ENCODE results near the gene PYCARD.
"Not testable (repeated sequence)": the region's sequence is repeated elsewhere in the genome, so short reads cannot be mapped to it uniquely, and the experiment has no call there.

PYCARD gene

DNA sequence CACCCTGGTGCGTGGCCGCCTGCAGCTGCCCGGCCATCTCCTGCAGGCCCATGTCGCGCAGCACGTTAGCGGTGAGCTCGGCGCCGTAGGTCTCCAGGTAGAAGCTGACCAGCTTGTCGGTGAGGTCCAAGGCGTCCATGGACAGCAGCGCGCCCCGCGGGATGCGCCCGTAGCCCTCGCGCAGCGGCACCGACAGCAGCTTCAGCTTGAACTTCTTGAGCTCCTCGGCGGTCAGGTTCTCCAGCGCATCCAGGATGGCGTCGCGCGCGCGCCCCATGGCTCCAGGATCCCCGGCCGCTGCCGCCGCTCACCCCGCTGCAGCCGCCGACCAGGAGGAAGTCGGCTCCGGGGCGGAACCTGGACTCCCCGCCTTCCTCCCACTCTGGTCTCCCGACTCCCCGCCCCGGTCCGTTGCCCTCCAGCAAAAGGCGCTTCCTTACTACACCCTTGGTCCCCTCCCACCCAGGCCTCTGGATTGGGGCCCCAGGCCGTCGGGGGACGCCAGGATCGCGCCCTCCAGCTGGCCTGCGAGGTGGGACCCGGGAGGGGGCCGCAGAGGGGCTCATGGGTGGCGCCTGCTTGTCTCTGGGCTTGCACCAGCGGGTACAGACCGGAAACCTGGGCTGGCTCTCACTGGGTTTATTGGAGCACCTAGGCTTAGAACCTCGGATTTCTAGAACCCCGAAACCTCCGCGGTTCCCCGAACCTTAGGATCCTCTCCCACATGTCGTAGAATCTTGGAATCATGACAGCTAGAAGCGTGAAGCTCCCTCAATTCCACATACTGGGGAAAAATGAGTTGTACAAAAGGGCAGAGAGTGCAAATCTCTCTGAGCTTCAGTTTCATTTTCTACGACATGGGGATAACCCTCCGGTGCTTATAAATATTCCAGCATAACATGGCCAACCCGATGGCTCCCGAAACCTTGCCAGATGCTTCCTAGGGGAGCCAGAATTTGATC is at the start of gene PYCARD:
Gene PYCARD, minus strand, starts transcription at position 347 of the 962 bp plus-strand sequence. Its CDS starts 70 bp downstream, at position 277.
- peak; percentile 51 for DNase-seq

DNA sequence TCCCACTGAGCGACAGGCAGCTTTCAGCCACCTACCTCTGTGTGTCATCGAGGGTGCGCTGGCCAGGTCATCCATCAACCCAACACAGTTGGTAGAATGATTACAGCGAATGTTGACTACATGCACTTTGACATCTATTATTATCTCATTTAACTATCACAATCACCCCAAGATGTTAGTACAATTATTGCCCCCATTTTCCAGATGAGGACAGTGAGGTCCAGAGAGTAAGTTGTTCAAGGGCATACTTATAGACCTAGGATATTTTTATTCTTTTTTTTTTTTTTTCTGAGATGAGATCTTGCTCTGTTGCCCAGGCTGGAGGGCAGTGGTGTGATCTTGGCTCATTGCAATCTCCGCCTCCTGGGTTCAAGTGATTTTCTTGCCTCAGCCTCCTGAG is 48.9 kb upstream of the PYCARD start:
- DNase-seq: no peak

DNA sequence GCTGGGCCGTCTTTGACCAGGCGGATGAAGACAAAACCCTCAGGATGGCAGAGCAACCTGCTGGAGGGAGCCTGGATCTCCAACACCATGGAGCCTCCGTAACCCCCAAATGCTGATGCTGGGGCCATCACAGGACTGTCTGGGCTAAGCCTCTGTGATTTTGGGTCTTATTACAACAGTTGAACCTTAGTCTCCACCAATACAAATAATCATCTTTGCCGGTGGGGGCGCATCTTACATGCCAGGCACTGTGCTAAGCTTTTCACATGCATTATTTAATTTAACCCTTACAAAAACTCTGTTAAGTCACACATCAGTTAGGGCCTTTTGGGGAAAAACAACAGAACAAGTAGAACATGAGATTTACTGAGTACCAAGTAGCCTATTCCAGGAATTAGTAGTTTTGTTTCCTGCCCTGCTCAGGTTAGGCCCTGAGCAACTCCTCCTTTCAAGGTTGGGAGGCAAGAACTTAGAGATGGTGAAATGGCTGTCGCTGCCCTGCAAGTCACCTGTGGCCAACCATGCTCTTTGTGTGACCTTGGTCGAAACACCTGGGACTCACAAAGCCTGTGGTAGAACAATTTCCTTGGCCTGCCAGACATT is 48.3 kb upstream of the PYCARD start:
- no peak for DNase-seq

DNA sequence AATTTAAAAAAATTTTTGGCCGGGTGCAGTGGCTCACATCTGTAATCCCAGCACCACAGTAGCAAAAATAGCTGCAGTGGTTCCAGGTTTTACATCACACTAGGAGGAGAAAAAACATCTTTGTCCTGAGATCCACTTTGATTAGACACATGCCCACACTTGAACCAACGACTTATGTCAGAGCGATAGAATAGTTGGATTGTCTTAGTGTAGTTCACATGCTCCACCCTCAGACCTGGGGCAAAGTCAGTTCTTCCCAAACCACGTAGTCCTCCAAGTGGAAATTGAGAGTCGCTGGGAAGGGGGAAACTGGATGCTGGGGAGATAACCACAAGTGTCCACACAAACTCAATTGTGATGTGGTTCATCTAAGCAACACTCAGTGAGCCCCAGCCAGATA is 45.8 kb upstream of the PYCARD start:
- DNase-seq: no peak

DNA sequence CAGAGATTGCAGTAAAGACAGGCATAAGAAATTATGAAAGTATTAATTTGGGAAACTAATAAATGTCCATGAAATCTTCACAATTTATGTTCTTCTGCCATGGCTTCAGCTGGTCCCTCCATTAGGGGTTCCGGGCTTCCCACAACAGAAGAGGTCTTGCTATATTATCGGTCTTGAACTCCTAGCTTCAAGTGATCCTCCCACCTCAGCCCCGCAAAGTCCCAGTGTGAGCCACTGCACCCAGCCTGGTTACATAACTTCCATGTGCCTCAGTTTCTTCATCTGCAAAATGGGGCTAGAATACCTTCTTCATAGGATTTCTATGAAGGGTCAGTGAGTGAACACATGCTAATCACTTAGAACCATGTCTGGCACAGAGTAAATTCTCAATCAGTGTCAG is 43.7 kb upstream of the PYCARD start:
- no peak for DNase-seq

DNA sequence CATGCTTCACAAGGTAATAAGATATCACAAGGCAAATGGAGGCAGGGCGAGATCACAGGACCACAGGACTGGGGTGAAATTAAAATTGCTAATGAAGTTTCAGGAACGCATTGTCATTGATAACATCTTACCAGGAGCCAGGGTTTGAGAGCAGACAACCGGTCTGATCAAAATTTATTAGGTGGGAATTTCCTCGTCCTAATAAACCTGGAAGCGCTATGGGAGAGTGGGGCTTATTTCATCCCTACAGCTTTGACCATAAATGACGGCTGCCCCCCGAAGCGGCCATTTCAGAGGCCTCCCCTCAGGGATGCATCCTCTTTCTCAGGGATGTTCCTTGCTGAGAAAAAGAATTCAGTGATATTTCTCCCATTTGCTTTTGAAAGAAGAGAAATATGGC is 43.0 kb upstream of the PYCARD start:
- DNase-seq: not testable (repeated sequence)

DNA sequence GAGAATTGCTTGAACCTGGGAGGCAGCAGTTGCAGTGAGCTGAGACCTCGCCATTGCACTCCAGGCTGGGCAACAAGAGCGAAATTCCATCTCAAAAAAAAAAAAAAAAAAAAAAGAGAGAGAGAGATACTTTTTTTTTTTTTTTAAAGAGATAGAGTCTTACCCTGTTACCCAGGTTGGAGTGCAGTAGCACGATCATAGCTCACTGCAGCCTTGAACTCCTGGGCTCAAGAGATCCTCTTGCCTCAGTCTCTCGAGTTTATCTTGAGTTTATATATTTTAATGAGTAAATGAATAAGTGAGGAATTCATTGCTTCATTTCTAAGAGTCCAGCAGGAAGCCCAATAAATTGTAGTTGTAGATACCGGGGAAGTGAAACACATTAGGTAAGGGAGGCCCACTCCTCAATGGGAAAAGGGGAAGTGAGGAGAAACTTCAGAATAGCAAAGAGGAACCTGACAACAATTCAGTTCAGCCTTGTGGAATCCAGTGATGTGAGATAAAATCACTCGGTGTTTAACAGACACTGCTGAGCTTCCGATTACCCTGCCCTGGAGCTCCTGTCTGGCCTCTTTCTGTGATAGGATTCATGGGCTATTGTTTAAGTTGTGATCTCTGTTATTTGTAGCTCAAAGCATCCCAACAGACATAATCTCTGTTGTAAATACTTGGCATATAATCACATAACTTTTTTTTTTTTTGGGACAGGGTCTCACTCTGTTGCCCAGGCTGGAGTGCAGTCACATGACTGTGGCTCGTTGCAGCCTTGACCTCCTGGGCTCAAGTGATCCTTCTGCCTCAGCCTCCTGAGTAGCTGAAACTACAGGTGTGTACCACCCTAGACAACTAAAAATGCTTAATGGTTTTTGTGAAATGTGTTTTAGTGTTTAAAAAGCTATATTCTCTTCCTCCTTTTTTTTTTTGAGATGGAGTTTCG is 41.4 kb upstream of the PYCARD start:
- DNase-seq: no peak

DNA sequence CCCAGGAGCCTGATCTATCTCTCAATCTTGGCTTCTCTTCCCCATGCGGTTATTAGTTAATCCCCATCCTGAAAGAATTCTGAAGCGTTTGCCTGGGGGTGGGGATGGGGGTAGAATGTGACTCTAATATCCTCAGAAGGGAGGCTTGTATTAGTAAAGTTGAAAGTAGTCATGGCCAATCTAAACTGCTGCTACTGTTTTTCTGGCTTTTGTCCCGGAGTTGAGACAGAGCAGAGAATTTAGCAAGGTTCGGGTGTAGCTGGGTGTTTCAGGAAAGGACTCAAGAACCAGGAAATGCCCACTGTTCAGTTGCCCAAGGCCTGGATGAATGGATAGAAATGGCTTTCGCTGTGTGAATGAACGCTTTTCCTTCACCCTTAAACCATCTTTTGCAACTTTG is 39.6 kb upstream of the PYCARD start:
- no peak for DNase-seq

DNA sequence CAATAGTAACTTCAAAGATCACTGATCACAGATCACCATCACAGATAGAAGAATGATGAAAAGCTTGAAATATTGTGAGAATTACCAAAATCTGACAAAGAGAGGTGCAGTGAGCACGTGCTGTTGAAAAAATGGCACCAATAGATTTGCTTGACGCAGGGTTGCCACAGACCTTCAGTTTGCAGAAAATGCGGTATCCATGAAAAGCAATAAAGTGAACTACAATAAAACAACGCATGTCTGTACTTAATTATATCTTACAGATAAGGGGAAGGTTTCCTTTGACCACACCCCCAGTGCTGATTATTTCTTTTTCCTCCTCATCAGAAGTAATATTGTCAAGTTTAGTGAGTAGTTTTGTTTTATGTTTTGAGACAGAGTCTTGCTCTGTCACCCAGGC is 35.5 kb upstream of the PYCARD start:
- DNase-seq: no peak

DNA sequence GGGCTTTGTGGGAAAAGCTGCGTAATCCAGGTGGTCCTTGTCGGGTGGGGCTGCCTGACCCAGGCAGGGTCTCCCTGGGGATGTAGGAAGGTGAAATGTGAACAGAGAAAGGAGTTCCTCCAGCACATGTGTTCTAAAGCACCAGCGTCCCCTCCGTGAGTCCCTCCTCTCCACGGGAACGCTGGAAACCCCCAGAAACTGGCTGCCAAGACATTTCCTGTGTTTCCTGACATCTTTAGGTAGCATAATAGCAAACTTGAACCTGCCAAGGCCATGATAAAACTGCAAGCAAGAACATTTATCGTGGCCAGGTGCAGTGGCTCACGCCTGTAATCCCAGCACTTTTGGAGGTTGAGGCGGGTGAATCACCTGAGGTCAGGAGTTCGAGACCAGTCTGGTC is 26.9 kb upstream of the PYCARD start:
- no peak for DNase-seq

DNA sequence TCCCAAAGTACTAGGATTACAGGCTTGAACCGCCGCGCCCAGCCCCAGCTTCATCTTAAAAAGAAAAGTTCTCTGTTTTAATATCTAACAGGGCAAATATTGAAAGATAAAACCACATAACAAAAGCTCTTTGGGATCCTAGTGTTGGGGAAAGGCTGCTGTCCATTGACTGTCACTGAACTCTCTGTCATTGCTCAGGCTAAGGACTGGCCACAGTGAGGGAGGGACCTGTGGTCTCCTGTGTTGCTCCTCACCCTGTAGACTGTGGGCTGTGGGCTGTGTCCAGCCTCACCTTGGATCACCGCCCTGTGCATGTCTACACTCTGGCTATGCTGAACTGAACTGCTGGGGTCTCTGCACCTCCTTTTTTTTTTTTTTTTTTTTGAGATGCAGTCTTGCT is 25.6 kb upstream of the PYCARD start:
- no peak for DNase-seq

DNA sequence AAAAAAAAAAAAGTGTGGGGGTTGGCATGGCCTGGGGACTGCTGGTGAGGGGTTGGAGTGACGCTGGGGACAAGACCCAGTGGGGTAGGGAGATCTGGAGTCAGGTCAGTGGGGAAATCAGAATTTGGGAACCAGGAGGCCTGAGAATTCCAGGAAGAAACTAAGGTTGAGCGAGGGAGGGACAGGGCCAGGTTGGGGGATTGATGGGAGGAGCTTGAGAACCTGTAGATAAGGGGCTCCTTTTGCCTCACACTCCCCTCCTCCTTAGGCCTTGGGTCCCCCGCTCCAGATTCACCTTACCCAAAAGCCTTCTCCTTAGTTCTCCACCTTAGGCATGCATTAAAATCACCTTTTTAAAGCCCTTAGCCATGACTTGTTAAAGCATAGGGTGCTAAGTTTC is 22.6 kb upstream of the PYCARD start:
- no peak for DNase-seq

DNA sequence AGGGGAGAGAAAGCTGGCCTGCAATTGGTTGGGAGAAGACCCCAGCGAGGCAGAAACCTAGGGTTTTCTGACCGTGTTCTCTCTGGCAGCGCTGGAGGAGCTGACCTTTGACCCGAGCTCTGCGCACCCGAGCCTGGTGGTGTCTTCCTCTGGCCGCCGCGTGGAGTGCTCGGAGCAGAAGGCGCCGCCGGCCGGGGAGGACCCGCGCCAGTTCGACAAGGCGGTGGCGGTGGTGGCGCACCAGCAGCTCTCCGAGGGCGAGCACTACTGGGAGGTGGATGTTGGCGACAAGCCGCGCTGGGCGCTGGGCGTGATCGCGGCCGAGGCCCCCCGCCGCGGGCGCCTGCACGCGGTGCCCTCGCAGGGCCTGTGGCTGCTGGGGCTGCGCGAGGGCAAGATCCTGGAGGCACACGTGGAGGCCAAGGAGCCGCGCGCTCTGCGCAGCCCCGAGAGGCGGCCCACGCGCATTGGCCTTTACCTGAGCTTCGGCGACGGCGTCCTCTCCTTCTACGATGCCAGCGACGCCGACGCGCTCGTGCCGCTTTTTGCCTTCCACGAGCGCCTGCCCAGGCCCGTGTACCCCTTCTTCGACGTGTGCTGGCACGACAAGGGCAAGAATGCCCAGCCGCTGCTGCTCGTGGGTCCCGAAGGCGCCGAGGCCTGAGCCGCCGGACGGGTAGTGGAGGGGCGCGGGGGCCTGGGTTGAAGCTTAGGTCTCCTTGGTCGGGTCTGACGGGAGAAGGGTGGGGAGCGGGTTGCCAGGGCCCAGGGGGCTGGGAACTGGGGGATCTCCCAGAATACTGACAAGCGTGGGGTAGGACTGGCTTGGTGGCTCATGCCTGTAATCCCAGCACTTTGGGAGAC is 21.8 kb upstream of the PYCARD start:
- no peak for DNase-seq

DNA sequence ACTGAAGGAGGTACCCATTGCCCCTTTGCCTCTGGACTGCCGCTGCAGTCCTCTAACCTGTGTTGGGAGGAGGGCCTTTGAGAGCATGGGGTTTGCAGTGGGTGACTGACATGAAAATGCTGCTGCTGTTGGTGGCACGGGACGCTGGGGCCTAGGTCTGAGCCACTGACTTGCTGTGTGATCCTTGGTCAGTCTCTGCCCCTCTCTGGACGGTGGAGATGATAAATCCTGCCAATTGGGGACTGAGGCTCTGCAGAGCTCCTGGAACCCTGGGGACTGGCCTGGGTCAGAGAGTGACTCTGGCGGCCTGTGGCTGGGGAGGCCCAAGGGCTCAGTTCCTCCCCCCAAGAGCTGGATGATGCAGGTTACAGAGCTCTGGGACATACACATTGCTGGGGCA is 20.5 kb upstream of the PYCARD start:
- no peak for DNase-seq

DNA sequence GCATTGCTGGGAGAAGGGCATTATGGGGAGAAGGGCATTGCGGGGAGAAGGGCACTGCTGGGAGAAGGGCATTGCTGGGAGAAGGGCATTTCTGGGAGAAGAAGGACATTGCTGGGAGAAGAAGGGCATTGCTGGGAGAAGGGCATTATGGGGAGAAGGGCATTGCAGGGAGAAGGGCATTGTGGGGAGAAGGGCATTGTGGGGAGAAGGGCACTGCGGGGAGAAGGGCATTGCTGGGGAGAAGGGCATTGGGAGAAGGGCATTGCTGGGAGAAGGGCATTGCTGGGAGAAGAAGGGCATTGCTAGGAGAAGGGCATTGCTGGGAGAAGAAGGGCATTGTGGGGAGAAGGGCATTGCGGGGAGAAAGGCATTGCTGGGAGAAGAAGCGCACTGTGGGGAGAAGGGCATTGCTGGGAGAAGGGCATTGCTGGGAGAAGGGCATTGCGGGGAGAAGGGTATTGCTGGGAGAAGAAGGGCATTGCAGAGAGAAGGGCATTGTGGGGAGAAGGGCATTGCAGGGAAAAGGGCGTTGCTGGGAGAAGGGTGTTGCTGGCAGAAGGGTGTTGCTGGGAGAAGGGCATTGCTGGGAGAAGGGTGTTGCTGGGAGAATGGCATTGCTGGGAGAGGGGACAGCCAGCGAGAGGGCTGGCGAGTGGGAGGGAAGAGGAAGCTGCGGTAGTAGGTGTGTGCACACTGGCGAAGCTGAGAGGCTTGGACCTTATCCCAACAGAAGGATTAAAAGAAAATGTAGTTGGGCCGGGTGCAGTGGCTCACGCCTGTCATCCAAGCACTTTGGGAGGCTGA is 19.0 kb upstream of the PYCARD start:
- DNase-seq: no peak

DNA sequence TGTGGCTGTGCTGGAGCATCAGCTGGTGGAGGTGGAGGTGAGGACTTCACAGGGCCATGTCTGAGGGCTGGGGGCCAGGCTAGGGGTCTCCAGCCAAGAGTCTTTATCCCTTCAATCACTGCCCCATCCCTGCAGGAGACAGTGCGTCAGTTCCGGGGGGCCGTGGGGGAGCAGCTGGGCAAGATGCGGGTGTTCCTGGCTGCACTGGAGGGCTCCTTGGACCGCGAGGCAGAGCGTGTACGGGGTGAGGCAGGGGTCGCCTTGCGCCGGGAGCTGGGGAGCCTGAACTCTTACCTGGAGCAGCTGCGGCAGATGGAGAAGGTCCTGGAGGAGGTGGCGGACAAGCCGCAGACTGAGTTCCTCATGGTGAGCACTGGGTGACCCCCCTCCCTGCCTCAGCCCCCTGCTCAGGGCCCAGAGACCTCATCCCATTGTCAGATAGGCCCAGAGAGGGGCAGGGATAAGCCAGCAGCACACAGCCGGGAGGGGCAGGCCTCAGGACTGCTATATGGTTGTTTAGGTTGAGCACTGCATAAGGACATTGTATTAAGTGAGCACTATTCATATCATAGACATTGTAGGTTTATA is 16.7 kb upstream of the PYCARD start:
- no peak for DNase-seq

DNA sequence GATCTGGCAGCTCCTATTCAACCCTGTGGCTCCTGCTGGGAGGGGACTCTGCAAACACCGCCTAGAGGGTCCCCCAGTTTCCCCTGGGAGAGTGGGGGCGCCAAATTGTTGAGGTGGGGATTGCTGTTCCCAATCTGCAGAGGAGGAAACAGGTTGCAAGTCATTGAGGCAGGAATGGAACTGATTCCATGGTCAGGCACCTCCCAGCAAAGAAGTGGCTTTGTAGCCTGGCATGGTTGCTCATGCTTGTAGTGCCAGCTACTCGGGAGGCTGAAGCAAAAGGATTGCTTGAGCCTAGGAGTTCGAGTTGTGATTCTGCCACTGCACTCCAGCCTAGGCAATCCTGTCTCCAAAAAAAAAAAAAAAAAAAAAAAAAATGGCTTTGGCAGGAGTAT is 14.6 kb upstream of the PYCARD start:
- no peak for DNase-seq

DNA sequence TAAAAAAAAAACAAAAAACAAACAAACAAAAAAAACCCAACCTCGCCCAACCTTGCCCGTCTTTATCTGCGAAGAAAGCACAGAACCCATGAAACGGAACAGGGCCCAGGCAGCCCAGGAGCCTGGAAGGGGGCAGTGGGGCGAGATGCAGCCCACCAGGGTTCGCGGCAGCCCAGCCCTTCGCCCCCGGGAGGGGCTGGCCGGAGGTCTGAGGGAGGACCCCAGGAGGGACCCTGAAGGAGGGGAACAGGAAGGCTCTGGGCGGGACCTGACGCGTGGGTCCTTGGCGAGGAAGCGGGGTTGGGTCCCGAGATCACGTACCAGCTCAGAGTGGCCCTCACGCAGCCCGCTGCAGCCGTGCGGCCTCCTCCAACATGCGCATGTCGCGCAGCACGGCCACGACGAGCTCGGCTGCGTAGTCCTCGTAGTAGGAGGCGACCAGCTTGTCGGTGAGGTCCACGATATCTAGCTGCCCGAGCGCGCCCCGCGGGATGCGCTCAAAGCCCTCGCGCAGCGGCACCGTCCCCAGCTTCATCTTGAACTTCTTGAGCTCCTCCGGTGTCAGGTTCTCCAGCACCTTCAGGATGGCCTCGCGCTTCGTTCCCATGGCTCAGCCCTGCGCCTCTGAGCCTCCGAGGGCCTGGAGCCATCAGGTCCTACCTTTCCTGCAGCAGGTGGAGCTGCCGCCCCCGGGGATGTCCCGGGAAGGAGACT is 14.0 kb upstream of the PYCARD start, which contains the start of gene PYDC1:
Gene PYDC1, minus strand, starts transcription at position 714 of the 714 bp plus-strand sequence. Its CDS starts 107 bp downstream, at position 607.
- DNase-seq: peak; percentile 40

DNA sequence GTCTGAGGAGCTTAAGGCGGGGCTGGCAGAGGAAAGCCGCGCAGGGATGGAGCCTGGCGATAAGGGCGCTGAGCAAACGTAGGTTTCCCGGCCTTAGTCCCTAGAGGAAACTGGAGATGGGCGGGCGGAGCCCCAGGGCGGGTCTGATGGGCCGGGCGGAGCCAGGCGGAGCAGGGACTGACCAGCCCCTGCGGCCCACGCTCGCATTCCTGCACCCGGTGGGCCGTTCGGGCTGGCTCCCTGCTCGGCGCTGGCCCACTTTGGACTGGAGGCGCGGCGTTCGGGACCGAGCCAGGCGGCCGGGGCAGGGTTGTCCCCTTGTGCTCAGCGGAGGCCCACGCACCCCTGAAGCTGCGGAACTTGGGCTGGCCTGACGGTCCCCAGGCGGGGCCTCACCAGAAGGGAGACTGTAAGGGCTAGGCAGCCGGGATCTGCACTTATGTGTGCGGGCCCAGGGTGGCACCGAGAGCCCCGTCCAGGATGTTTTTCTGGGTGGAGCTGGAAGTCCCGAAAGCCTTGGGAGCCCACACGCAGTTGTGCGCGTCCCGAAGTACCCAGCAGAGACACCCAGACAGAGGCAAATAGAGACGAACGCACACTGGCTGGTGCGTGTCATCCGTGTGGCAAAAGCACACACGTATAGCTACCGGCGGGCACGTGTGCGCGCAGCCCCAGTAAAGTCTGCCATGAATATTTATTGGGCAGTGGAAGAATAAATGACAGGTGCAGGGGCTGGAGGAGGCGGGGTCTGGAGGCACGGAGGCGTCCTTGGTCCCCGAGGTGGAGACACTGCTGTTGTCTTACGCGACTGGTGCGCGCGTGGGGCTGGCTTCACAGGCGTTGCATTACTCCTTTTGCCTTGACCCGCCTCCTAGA is 13.0 kb upstream of the PYCARD start:
- DNase-seq: no peak
